GM12878 (cell line): Measurements from ENCODE around the gene RGS6. TPM values are rescaled to one million over a fixed set of nuclear protein-coding genes. Genes with fewer than 3 reads are reported as not detected.

ENCODE experiments used
- ATAC-seq: fragments of 200-7000 bp; cut with Tn5 transposase; 3 replicates; pipeline ENCODE4 v1.9.1; 2020; ENCODE audit warnings: mild to moderate bottlenecking, moderate library complexity
- BruUV-seq: library from RNA; stranded (reverse); fragments of 400-500 nt; replicated peaks from 2 replicates; lab custom pipeline; 2021; lab: Mats Ljungman, UMichigan
- CTCF ChIA-PET: fragments of 300-600 bp; sonication (Branson Sonifier 250); formaldehyde crosslinking; extraction: SDS; loops from one replicate; lab custom pipeline; 2021; ENCODE audit warnings: inconsistent platforms; lab: Yijun Ruan, JAX
- POLR2A ChIA-PET: fragments of 350-600 bp; formaldehyde crosslinking; extraction: SDS; loops from one replicate; lab custom pipeline; 2021; ENCODE audit warnings: inconsistent platforms; lab: Charles Lee
- RAD21 ChIA-PET: fragments of 300-600 bp; sonication (Branson Sonifier 250); formaldehyde crosslinking; loops from one replicate; lab custom pipeline; 2023; ENCODE audit warnings: antibody characterized with exemption; ENCODE audit not compliant: unreplicated experiment; lab: Charles Lee
- SMC1A ChIA-PET: fragments of 300-600 bp; sonication (Branson Sonifier 250); formaldehyde crosslinking; loops from one replicate; lab custom pipeline; 2023; ENCODE audit not compliant: unreplicated experiment, uncharacterized antibody; lab: Charles Lee
- DNase-seq: peaks from one replicate; pipeline ENCODE4 v3.0.0-alpha.2; 2011; ENCODE audit warnings: low read depth, low spot score
- FAIRE-seq: peaks from 3 replicates; lab custom pipeline; 2011; peaks lifted over from hg19 to GRCh38; lab: Jason Lieb, UNC
- H2AFZ ChIP-seq: 2 replicates; pipeline ENCODE4 v1.6.0; 2011; ENCODE audit warnings: low read depth, low read length, control low read depth; ENCODE audit not compliant: control insufficient read depth
- H3K27ac ChIP-seq: 2 replicates; pipeline ENCODE4 v1.5.1; 2011; ENCODE audit warnings: control low read depth; ENCODE audit not compliant: control insufficient read depth, insufficient read depth
- H3K27me3 ChIP-seq, 2 experiments: replicated peaks in 1 of 2; 2 replicates each; pipeline versions ENCODE4 v1.6.0 to v1.6.1; 2011; ENCODE audit warnings: low read length in 1 of 2; ENCODE audit not compliant: control insufficient read depth in 2 of 2, insufficient read depth in 2 of 2
- H3K36me3 ChIP-seq, 2 experiments: 2 replicates each; pipeline ENCODE4 v1.5.1; 2011; ENCODE audit warnings: low read length in 1 of 2; ENCODE audit not compliant: control insufficient read depth in 2 of 2, insufficient read depth in 2 of 2
- H3K4me1 ChIP-seq: 2 replicates; pipeline ENCODE4 v1.6.1; 2011; ENCODE audit warnings: mild to moderate bottlenecking, low read length, moderate library complexity, mixed read lengths; ENCODE audit not compliant: control insufficient read depth, insufficient read depth
- H3K4me2 ChIP-seq: 2 replicates; pipeline ENCODE4 v1.6.0; 2011; ENCODE audit warnings: control low read depth; ENCODE audit not compliant: control insufficient read depth, insufficient read depth
- H3K4me3 ChIP-seq: fragments of 200-600 bp; sonication (generic); 2 replicates; pipeline ENCODE4 v1.5.1; 2016
- H3K79me2 ChIP-seq: 2 replicates; pipeline ENCODE4 v1.6.0; 2011; ENCODE audit warnings: low read length; ENCODE audit not compliant: control insufficient read depth, insufficient read depth
- H3K9ac ChIP-seq: 2 replicates; pipeline ENCODE4 v1.8.0; 2011; ENCODE audit warnings: low read length, control low read depth, mixed read lengths; ENCODE audit not compliant: control insufficient read depth, insufficient read depth
- H3K9me3 ChIP-seq: replicated peaks from 3 replicates; pipeline ENCODE4 v1.5.1; 2011; ENCODE audit warnings: mild to moderate bottlenecking, low read length; ENCODE audit not compliant: control insufficient read depth, insufficient read depth
- H4K20me1 ChIP-seq: 2 replicates; pipeline ENCODE4 v1.6.0; 2011; ENCODE audit not compliant: control insufficient read depth, insufficient read depth
- ASH2L ChIP-seq: fragments of 300-600, 200-600 bp; sonication (generic); IDR thresholded peaks from 2 replicates; pipeline ENCODE4 v1.6.1; 2017; ENCODE audit warnings: low read depth, mild to moderate bottlenecking, borderline replicate concordance
- BHLHE40 ChIP-seq, 2 experiments: fragments of 450-650 bp in 1 of 2; IDR thresholded peaks; 2 replicates each; pipeline ENCODE4 v1.6.1; 2011 to 2017; ENCODE audit warnings: low read depth in 2 of 2, borderline replicate concordance in 1 of 2, improper control_type of control experiment in 1 of 2, low read length in 1 of 2, mild to moderate bottlenecking in 1 of 2
- MLLT1 ChIP-seq: fragments of 450-650 bp; IDR thresholded peaks from 2 replicates; pipeline ENCODE4 v1.6.1; 2016; ENCODE audit warnings: mild to moderate bottlenecking
- RAD51 ChIP-seq: fragments of 450-650 bp; IDR thresholded peaks from 2 replicates; pipeline ENCODE4 v1.6.1; 2016; ENCODE audit warnings: moderate library complexity, mild to moderate bottlenecking, inconsistent platforms
- RFX5 ChIP-seq: IDR thresholded peaks from 2 replicates; pipeline ENCODE4 v1.6.1; 2011; ENCODE audit warnings: low read depth, low read length, improper control_type of control experiment
- SIN3A ChIP-seq: IDR thresholded peaks from 2 replicates; pipeline ENCODE4 v1.6.1; 2012; ENCODE audit warnings: low read depth, low read length, improper control_type of control experiment
- YY1 ChIP-seq: IDR thresholded peaks from 2 replicates; pipeline ENCODE4 v1.6.1; 2011; ENCODE audit warnings: low read depth, mild to moderate bottlenecking, low read length
- WGBS: methylation state at CpG from one replicate; pipeline ENCODE4 v1.1.6; 2016; ENCODE audit warnings: low lambda C conversion rate; ENCODE audit not compliant: insufficient replicate concordance, insufficient coverage; ENCODE audit errors: missing lambda C conversion rate; 5-methylcytosine and 5-hydroxymethylcytosine counted together
- in situ Hi-C: fragments of 300-500 bp; cut with MboI; formaldehyde crosslinking; loops from 9 replicates; pipeline ENCODE4 v1.14.3; 2018; ENCODE audit warnings: mixed read lengths
- intact Hi-C: fragments of 100-400 bp; cut with micrococcal nuclease; formaldehyde crosslinking; loops from one replicate; pipeline ENCODE4 v1.14.2; 2022; ENCODE audit not compliant: unreplicated experiment
- polyA plus RNA-seq, 11 experiments: library from polyadenylated mRNA; depleted of rRNA in 4 of 11; unstranded in 6 of 11; stranded (reverse) in 5 of 11; fragments of >200 nt; fragmentation: Nextera tagmentation in 4 of 11; fragmentation: Illumina TruSeq in 1 of 11; extraction: Ambion mirVana in 4 of 11; extraction: Trizol in 1 of 11; gene quantifications; 1 replicate in 1 of 11; 2 replicates in 10 of 11; pipeline versions ENCODE4 v1.2.1 to v1.2.3, GENCODE V29; 2011 to 2016; ENCODE audit warnings: inconsistent platforms in 2 of 11, missing spikeins in 2 of 11, low read depth in 1 of 11
- total RNA-seq, 4 experiments: library from RNA; depleted of rRNA in 3 of 4; stranded (reverse); fragments of >200 nt in 3 of 4; fragmentation: Illumina TruSeq in 1 of 4; extraction: Trizol in 1 of 4; gene quantifications; 2 replicates each; pipeline versions ENCODE4 v1.2.1 to v1.2.3, GENCODE V29; 2013 to 2021
- TF ChIP-seq, protein P1 (sequence below): IDR thresholded peaks from 2 replicates; pipeline ENCODE4 v1.6.1; 2012; ENCODE audit warnings: low read length, inconsistent platforms
- TF ChIP-seq, protein P2 (sequence below): fragments of 450-650 bp; IDR thresholded peaks from 2 replicates; pipeline ENCODE4 v1.6.1; 2017; ENCODE audit warnings: borderline replicate concordance

RGS6 gene
- total and polyA plus RNA-seq, 10 of the 15 experiments (the other 5 are each of a cell fraction or from before 2014, with no cell fraction given): 3.9 to 18.1 (median 12.4) TPM

DNA sequence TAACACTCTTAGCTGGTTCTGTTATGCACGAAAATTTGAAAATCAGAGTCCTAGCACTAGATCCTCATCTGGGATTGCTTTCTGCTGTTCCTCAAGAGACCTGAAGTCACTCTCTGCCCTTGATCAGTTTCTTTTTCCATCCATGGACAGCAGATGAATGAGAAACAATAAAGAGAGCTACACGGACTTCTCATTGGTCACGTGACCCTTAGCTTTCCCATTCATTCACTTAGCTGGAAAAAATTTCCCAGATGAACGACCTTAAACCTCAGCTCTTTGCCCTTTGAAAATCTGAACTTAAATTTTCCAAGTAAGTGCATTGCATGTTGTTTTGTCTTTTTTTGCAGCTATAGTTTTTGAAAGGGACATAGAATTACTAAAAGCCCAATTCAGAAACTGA is 27.2 kb upstream of the RGS6 start:
- FAIRE-seq: no peak
- Histone ChIP-seq H3K9me3 (no peaks in the 10 kb centered on the region; the same call in 2 of the 3 replicates), H3K9ac (no peak overlapping the region), H3K36me3 (no peaks in the 10 kb centered on the region), H3K27me3 (peaks cover 1 to 10% of the 10 kb centered on the region in 2 experiments; a peak in 2 of 4 replicates), H4K20me1 (no peaks in the 10 kb centered on the region), H3K27ac (no peak overlapping the region), H3K79me2 (no peaks in the 10 kb centered on the region), H2AFZ (no peak overlapping the region), H3K4me1 (no peaks in the 10 kb centered on the region), H3K4me3 (no peak overlapping the region), H3K4me2 (no peak overlapping the region)
- no peak for ATAC-seq
- ChIA-PET SMC1A (interaction anchor here (1.6 to 2.2 kb wide), 2 partner anchors 13 to 15 kb away, joined by 4 to 9 read pairs; no protein-coding TSS in a partner anchor), CTCF (interaction anchor here (0.6 to 1.7 kb wide), 4 partner anchors 12 to 608 kb away, joined by 3 to 4 read pairs (median 3); no protein-coding TSS in a partner anchor), RAD21 (no interaction called here), POLR2A (no interaction called here)
- TF ChIP-seq BHLHE40 (IDR thresholded peaks at IDR 0.05; ENCODE audit: borderline replicate concordance in 1 of 2, low read depth in 2 of 2, low read length in 1 of 2) (peak in 1 of 2 experiments; percentile 16; a peak in 1 of 4 replicates), YY1 (no peak), SIN3A (no peak), RAD51 (peak; percentile 83)
- in situ Hi-C loops: no loop called here
- no TSS peak for BruUV-seq
- intact Hi-C loops: no loop called here
- no peak for DNase-seq
- WGBS: 37% methylated on average over 4 of the region's 4 CpGs

GRCh38 chr14:71905860-71906259 is 26.4 kb upstream of the RGS6 start:
- Histone ChIP-seq H3K4me3 (no peak overlapping the region), H3K4me1 (no peaks in the 10 kb centered on the region), H2AFZ (no peak overlapping the region), H3K4me2 (no peak overlapping the region), H4K20me1 (no peaks in the 10 kb centered on the region), H3K79me2 (no peaks in the 10 kb centered on the region), H3K27ac (no peak overlapping the region), H3K9ac (no peak overlapping the region), H3K27me3 (peaks cover 1 to 10% of the 10 kb centered on the region in 2 experiments; a peak in 2 of 4 replicates), H3K9me3 (no peaks in the 10 kb centered on the region; the same call in 2 of the 3 replicates), H3K36me3 (no peaks in the 10 kb centered on the region)
- in situ Hi-C loops: no loop called here
- DNase-seq (no peak), ATAC-seq (no peak), FAIRE-seq (no peak)
- ChIA-PET RAD21 (no interaction called here), CTCF (interaction anchor here (1.5 to 1.7 kb wide), 2 partner anchors 12 to 50 kb away, joined by 3 read pairs; no protein-coding TSS in a partner anchor), SMC1A (interaction anchor here (0.7 to 2.2 kb wide), 6 partner anchors 9 to 118 kb away, joined by 3 to 9 read pairs (median 4); no protein-coding TSS in a partner anchor), POLR2A (no interaction called here)
- WGBS: 36% methylated on average over 7 of the region's 7 CpGs
- intact Hi-C loops: no loop called here
- BruUV-seq: no TSS peak
- TF ChIP-seq RFX5: no peak
- no peak for TF ChIP-seq ASH2L
- TF ChIP-seq, protein P1, sequence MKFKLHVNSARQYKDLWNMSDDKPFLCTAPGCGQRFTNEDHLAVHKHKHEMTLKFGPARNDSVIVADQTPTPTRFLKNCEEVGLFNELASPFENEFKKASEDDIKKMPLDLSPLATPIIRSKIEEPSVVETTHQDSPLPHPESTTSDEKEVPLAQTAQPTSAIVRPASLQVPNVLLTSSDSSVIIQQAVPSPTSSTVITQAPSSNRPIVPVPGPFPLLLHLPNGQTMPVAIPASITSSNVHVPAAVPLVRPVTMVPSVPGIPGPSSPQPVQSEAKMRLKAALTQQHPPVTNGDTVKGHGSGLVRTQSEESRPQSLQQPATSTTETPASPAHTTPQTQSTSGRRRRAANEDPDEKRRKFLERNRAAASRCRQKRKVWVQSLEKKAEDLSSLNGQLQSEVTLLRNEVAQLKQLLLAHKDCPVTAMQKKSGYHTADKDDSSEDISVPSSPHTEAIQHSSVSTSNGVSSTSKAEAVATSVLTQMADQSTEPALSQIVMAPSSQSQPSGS: no peak
- TF ChIP-seq, protein P2, sequence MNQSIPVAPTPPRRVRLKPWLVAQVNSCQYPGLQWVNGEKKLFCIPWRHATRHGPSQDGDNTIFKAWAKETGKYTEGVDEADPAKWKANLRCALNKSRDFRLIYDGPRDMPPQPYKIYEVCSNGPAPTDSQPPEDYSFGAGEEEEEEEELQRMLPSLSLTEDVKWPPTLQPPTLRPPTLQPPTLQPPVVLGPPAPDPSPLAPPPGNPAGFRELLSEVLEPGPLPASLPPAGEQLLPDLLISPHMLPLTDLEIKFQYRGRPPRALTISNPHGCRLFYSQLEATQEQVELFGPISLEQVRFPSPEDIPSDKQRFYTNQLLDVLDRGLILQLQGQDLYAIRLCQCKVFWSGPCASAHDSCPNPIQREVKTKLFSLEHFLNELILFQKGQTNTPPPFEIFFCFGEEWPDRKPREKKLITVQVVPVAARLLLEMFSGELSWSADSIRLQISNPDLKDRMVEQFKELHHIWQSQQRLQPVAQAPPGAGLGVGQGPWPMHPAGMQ: no peak
- no peak for TF ChIP-seq MLLT1
